HL-60/S4 treated with retinoic acid at 250 ng/mL for 4 days and 3 days (cell line): ENCODE results near the gene SLC2A5.
"Not testable (repeated sequence)": the region's sequence is repeated elsewhere in the genome, so short reads cannot be mapped to it uniquely, and the experiment has no call there.

Experiments used
- in situ Hi-C: fragments of 300-500 bp; cut with MboI; formaldehyde crosslinking; loops from 2 replicates; pipeline ENCODE4 v1.7.0; 2022; ENCODE audit warnings: low sequenced_read_pairs

The SLC2A5 gene

GRCh38 chr1:9010781-9011323 lies 58.6 kb downstream of the SLC2A5 start:
- in situ Hi-C loops: no loop called here

- in situ Hi-C loops: no loop called here
Measured at GRCh38 chr1:9009438-9010370, 59.7 kb downstream of the SLC2A5 start.

- in situ Hi-C loops: no loop called here
Measured at GRCh38 chr1:9008236-9008635, 61.2 kb downstream of the SLC2A5 start.

GRCh38 chr1:9006956-9007615 lies 62.3 kb downstream of the SLC2A5 start:
- in situ Hi-C loops: no loop called here

GRCh38 chr1:9005395-9005708 lies 64.1 kb downstream of the SLC2A5 start:
- in situ Hi-C loops: no loop called here

GRCh38 chr1:9004700-9005394 lies 64.6 kb downstream of the SLC2A5 start:
- in situ Hi-C loops: no loop called here

GRCh38 chr1:9004031-9004699 lies 65.3 kb downstream of the SLC2A5 start:
- in situ Hi-C loops: no loop called here

- in situ Hi-C loops: not testable (repeated sequence)
Measured at GRCh38 chr1:9002215-9002560, 67.2 kb downstream of the SLC2A5 start.

GRCh38 chr1:9001534-9002214 lies 67.8 kb downstream of the SLC2A5 start:
- in situ Hi-C loops: not testable (repeated sequence)

- in situ Hi-C loops: not testable (repeated sequence)
Measured at GRCh38 chr1:8993962-8994675, 75.3 kb downstream of the SLC2A5 start.

- in situ Hi-C loops: no loop called here
Measured at GRCh38 chr1:8992936-8993687, 76.3 kb downstream of the SLC2A5 start.

GRCh38 chr1:8989821-8990220 lies 79.6 kb downstream of the SLC2A5 start:
- in situ Hi-C loops: no loop called here

GRCh38 chr1:8989061-8989460 lies 80.4 kb downstream of the SLC2A5 start:
- in situ Hi-C loops: no loop called here

- in situ Hi-C loops: no loop called here
Measured at GRCh38 chr1:8988618-8988967, 80.8 kb downstream of the SLC2A5 start.

GRCh38 chr1:8987881-8988617 lies 81.4 kb downstream of the SLC2A5 start:
- in situ Hi-C loops: no loop called here

GRCh38 chr1:8986814-8987190 lies 82.6 kb downstream of the SLC2A5 start:
- in situ Hi-C loops: no loop called here

GRCh38 chr1:8985915-8986813 lies 83.3 kb downstream of the SLC2A5 start:
- in situ Hi-C loops: no loop called here
